Lower leg skin (tissue), 4 donors: ENCODE results near the gene FUT2. TPM values are rescaled to one million over a fixed set of nuclear protein-coding genes. Genes with fewer than 3 reads are reported as not detected.
A peak's percentile ranks its signal among the peaks of the same experiment; 100 is the strongest.

Source experiments
- DNase-seq, 2 donors: peaks; one replicate each; pipeline ENCODE4 v3.0.0-alpha.2; 2019; ENCODE audit warnings: low spot score in 2 of 2
- H3K4me3 ChIP-seq: fragments of 200-600 bp; sonication (generic); 2 replicates; pipeline ENCODE4 v1.5.1; 2017; ENCODE audit warnings: mild to moderate bottlenecking, low read depth; ENCODE audit not compliant: poor library complexity, severe bottlenecking
- CTCF ChIP-seq, 3 donors: fragments of 450-650 bp; IDR thresholded peaks; one replicate each; pipeline ENCODE4 v1.5.1; 2016; ENCODE audit warnings: antibody characterized with exemption in 3 of 3, mild to moderate bottlenecking in 3 of 3, moderate library complexity in 2 of 3
- POLR2A ChIP-seq, 2 donors: fragments of 450-650 bp; IDR thresholded peaks; one replicate each; pipeline ENCODE4 v1.6.1; 2016 to 2017; ENCODE audit warnings: antibody characterized with exemption in 2 of 2, mild to moderate bottlenecking in 1 of 2, moderate library complexity in 1 of 2
- WGBS, 2 donors: methylation state at CpG; one replicate each; pipeline ENCODE4 v1.1.5; 2018; 5-methylcytosine and 5-hydroxymethylcytosine counted together
- intact Hi-C: fragments of 100-400 bp; cut with DNase I; formaldehyde crosslinking; loops from one replicate; pipeline ENCODE4 v1.15.0; 2023; ENCODE audit warnings: low total_unique reads
- total RNA-seq, 4 donors: library from RNA; depleted of rRNA; stranded (reverse); fragments of >200 nt; gene quantifications; one replicate each; pipeline ENCODE4 v1.1.0, GENCODE V29; 2016

The FUT2 gene
- 10 to 100 TPM in 3 of 4 donors, 1 to 10 TPM in 1; 8.5 to 14.9 (median 11.5) TPM for total RNA-seq

GRCh38 chr19:48695743-48696352 is at the start of gene FUT2:
Gene FUT2, plus strand, starts transcription at chr19:48695971. Its CDS starts 6,986 bp downstream, at chr19:48702957.
- intact Hi-C loops, result no loop called here
- TF ChIP-seq CTCF (IDR thresholded peaks at IDR 0.05), result no peak
- TF ChIP-seq POLR2A (IDR thresholded peaks at IDR 0.05), result no peak
- WGBS, 2 donors, result 39 to 45% methylated on average over 14 to 16 of the region's 16 CpGs
- H3K4me3 ChIP-seq, result peak within 1 kb of the TSS; percentile 4
- no peak for DNase-seq

GRCh38 chr19:48646001-48646721 is 49.6 kb upstream of the FUT2 start, which contains the start of gene CA11:
Gene CA11, minus strand, starts transcription at chr19:48646187. Its CDS starts 555 bp downstream, at chr19:48645632.
- peak in 1 of 2 donors; percentile 98 for DNase-seq
- WGBS, 2 donors, result 0% methylated on average over 15 to 32 of the region's 33 CpGs
- intact Hi-C loops, result loop anchor here (10.0 kb wide), 2 partner anchors 139 to 189 kb away; partner anchors contain the start of gene HSD17B14
- TF ChIP-seq CTCF (IDR thresholded peaks at IDR 0.05) (peak in 1 of 3 donors; percentile 79), POLR2A (IDR thresholded peaks at IDR 0.05) (no peak)
- peak within 1 kb of the TSS; percentile 33 for H3K4me3 ChIP-seq

- no peak overlapping the region for H3K4me3 ChIP-seq
- intact Hi-C loops, result loop anchor here (10.0 kb wide), 2 partner anchors 138 to 188 kb away; partner anchors contain the start of gene HSD17B14
- 12 to 13% methylated on average over 9 to 10 of the region's 10 CpGs for WGBS, 2 donors
- DNase-seq, result no peak
- TF ChIP-seq CTCF (IDR thresholded peaks at IDR 0.05) (no peak), POLR2A (IDR thresholded peaks at IDR 0.05) (no peak)
Measured at GRCh38 chr19:48646722-48647216, 49.0 kb upstream of the FUT2 start.

- WGBS, 2 donors, result 66 to 69% methylated on average over 2 of the region's 2 CpGs
- DNase-seq, result no peak
- intact Hi-C loops, result loop anchor here (10.0 kb wide), 2 partner anchors 137 to 187 kb away; partner anchors contain the start of gene HSD17B14
- no peak overlapping the region for H3K4me3 ChIP-seq
- no peak for TF ChIP-seq POLR2A (IDR thresholded peaks at IDR 0.05)
- TF ChIP-seq CTCF (IDR thresholded peaks at IDR 0.05), result no peak
Measured at GRCh38 chr19:48648134-48648533, 47.6 kb upstream of the FUT2 start.

GRCh38 chr19:48650974-48651682 is 44.6 kb upstream of the FUT2 start:
- 90 to 94% methylated on average over 12 of the region's 12 CpGs for WGBS, 2 donors
- TF ChIP-seq POLR2A (IDR thresholded peaks at IDR 0.05) (no peak), CTCF (IDR thresholded peaks at IDR 0.05) (no peak)
- H3K4me3 ChIP-seq, result no peak overlapping the region
- intact Hi-C loops, result no loop called here
- no peak for DNase-seq
